Occipital lobe (tissue), 2 donors: ENCODE data around the gene ZKSCAN7. TPM values are rescaled to one million over a fixed set of nuclear protein-coding genes. Genes with fewer than 3 reads are reported as not detected.
"Not testable (repeated sequence)": the region's sequence is repeated elsewhere in the genome, so short reads cannot be mapped to it uniquely, and the experiment has no call there.

Experiments
- DNase-seq: peaks from one replicate; lab custom pipeline; 2025; lab: John Stamatoyannopoulos, UW
- total RNA-seq: library from RNA; depleted of rRNA; stranded (reverse); fragments of >200 nt; gene quantifications from one replicate; pipeline ENCODE4 v1.2.3, GENCODE V29; 2014

The ZKSCAN7 gene
- 29.8 TPM for total RNA-seq

DNA sequence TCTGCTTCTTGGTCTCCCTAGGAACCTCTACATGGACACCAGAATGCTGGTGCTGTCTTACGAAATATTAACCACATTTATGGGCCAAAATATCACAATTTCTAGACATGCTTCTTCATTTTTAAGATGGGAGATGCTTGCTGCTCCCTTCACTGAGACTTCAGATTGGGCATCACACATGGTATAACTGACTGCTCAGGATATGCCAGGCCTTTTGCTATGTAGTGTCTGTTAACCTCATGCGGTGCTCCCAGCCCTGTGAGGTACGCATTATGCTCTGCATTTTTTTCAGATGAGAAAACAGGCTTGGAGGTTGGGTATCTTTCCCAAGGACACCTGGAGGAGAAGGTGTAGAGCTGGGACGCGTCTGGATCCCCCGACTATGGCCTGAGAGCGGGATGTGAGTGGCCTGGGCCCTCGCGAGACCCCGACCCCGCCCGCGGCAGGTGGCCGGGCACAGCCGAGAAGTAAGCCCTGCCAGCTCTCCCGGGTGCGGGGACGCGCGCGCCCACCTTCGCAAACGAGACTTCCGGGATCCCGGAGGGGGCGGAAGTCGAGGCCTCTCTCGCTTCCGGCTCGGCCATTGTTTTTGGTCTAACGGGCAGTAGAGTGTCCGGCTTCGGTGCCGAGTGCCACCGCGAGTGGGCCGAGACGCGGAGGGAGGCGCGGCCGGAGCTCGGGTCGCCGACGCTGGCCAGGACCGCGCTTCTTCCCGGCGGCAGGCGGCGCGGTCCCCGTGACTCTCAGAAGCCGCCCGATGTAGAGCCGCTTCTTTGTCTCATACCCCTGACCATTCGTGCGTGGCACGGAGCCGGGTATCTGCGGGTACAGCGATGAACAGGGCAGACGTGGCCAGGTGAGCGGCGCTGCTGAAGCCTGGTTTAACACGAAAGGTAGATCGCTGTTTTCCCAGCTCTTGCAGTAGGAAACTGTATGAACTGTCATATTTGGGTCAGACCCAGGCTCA is at the start of gene ZKSCAN7:
ZKSCAN7 (plus strand) TSS at position 568 of the 967 bp plus-strand sequence. CDS start 1,855 bp downstream, outside the sequence.
- peak; percentile 45 for DNase-seq

DNA sequence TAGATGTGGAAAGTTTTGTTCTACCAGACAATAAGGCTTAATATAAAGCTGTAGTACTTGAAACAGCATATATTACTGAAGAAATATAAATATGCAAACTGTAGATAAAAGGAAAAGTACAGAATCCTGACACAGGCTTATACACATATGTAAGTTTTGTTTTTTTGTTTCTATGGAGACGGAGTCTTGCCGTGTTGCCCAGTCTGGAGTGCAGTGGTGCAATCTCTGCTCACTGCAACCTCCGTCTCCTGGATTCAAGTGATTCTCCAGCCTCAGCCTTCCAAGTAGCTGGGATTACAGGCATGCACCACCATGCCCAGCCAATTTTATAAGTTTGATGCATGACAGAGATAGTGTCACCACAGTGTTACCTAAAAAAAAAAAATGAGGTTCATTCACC is 48.4 kb upstream of the ZKSCAN7 start:
- DNase-seq: no peak

DNA sequence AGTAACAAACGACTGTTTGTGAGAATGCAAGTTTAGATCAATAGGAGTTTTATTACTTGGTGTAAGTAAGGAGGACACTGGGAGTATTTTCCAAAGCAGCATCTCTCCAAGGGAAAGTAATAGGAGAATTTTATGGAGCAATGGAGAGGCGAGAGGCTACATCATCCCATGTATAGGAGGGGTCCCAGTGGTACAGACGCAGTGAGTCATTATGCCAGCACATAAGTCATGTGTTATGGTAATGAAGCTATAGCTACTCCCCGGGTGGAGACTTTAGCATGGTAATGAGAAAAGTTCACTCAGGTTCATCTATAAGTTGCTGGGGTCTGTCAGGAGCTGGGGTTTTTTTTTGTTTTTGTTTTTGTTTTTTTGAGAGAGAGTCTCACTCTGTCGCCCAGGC is 48.0 kb upstream of the ZKSCAN7 start:
- DNase-seq: no peak

DNA sequence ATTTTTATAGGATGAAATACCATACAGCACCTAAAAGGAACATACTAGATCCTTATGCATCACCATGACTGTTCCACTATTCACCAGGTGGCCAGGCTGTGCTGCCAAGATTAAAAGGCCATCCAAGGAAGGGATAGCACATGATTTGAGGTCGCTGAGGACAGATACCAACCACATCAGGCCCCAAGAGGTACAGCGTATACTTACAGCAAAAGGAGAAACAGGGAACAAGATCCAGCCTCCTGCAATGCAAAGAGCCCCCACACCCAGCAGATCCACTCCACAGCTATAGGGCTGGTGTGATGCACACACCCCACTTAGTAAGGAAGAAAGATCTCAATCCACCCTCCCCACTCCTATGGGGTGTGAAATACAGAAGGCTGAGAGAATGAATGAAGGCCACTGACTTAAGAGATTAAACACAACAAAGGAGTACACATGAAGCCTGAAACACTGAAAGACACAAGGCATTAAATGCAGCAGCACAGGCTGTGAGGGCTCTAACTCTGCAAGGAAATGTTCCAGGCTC is 45.5 kb upstream of the ZKSCAN7 start:
- no peak for DNase-seq

DNA sequence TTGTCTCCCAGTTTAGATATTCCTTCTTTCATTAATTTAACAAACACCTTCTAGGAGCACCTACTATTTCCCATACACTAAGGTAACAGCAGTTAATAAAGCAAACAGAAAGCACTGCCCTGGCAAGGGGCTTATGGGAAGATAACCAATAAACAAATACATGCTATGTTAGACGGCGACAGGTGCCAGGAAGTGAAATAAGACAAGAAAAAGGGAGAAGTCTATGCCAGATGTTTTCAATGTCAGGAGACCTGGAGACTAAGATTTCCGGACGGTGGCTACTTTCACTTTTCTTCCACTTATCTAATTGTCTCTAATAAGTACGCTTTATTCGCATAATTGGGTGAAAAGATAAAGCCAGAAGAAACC is 45.0 kb upstream of the ZKSCAN7 start:
- no peak for DNase-seq

DNA sequence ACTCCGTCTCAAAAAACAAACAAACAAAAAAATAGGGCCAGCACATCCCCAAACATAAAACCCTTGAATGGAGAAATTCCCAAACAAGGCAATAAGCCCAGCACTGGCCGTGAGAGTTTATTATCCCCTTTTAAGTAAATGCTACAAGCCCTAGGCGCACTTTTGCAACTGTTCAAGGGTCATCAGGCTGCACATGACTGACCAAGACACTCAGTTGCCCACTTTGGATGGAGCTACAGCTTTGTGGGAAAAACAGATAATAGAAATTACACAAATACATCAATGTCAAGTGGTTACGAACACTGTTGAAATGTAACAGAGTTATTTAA is 43.8 kb upstream of the ZKSCAN7 start:
- no peak for DNase-seq

DNA sequence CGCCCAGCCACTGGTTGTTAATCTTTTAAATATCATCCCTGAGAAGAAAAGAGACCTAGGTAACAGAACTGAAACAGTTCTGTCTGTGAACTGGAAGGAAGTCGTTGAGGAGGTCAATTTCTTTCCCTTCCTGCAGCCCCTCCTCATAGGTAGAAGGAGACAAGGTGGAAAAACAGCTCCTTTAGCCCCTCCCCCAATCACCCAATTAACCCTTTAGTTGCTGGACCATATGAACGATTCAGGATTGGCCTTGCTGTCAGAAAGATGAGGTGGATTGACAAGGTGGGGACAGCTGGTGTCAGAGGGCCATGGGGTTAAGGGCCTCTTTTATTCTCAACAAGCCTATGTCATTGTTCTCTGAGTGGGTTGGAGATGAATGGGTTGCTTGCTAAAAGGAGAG is 41.5 kb upstream of the ZKSCAN7 start:
- DNase-seq: no peak

DNA sequence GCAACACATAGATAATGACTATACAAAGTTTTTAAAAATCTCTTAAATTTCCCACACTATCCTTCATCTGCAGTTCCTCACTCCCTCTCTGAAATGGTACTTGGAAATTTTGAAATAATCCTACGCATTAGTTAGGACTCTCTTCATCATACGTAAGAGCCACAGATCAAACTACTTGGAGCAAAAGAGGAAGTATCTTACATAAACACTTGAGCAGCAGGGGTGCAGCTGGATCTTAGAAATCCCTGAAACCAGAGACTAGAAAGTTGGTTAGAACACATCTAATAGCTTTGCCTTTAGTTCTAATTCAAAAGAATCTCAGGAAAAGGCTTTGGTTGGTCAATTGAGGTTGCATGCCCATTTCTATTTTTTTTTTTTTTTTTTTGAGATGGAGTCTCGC is 38.8 kb upstream of the ZKSCAN7 start:
- no peak for DNase-seq

DNA sequence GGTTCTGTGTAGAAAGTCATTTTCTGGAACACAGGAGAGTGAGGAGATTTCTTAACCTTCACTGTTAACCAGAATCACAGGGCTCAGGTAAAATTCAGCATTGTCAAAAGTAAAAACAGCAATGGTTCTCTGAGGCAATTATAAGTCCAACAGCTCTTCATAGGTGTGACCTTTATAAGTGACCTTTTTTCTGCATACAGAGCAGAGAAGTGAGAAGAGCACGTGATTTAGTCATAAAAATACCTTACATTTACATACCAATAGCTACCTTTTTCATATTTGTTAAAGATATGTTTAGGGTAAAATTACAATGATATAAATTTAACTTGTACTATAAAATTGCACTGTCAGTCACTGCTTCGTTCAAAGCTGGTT is 36.2 kb upstream of the ZKSCAN7 start:
- DNase-seq: no peak

DNA sequence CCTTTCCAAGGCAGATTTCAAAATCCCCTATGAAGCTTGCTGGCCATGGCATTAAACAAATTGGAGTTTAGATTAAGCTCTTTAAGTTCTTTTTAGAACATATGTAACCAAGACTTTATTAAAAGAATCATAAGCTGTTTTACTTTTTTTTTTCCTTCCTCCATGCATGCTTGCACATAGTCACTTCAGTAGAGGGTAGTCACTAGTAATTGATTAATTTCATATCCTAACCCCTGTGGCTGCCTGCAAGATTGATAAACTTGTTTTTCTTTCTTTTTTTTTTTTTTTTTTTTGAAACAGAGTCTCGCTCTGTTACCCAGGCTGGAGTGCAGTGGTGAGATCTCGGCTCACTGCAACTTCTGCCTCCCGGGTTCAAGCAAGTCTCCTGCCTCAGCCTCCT is 33.3 kb upstream of the ZKSCAN7 start:
- DNase-seq: no peak

DNA sequence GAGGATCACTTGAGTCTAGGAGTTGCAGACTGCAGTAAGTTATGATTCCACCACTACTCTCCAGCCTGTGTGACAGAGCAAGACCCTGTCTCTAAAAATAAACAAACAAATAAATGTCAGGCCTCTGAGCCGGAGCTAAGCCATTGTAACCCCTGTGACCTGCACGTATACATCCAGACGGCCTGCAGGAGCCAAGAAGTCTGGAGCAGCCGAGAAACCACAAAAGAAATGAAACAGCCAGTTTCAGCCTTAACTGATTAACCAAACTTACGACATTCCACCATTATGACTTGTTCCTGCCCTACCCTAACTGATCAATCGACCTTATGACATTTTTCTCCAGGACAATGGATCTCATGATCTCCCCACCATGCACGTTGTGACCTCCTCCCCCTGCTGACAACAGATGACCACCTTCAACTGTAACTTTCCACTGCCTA is 32.5 kb upstream of the ZKSCAN7 start:
- no peak for DNase-seq

DNA sequence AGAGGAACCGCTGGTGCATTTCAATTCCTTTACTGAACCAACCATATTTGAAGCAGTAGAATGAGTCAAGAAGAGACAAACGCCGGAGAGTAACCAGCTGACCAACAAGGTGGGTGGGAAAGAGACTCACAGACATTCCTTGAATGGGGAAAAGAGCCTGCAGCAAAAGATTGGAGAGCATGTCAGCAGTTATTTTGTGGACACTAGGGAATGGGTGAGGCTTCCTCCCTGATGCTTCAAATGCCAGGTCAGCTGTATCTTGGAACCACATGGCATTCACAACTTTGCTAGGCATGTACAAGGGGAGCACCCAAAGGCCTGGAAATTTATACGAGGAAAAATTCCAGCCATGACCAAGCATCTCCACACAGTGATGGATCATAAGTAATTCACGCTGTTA is 29.9 kb upstream of the ZKSCAN7 start:
- no peak for DNase-seq

DNA sequence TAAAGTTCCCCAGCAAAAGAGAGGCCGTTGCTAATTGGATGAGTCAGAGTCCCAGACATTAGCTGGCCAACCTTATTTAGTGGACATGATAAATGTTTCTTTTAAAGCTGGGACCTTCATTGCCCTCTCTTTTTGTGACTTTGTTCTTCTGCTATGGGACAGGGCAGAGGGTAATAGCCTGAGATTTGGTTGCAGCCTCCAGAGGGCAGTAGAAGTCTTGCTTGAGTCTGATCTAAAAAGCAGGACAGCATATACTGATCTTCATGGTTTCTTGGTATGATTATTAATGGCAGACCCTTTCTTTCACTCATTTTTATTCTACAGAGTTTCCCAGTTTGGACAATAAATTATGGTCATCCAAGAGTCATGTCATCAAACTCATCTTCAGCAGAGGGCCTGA is 25.1 kb upstream of the ZKSCAN7 start:
- no peak for DNase-seq

DNA sequence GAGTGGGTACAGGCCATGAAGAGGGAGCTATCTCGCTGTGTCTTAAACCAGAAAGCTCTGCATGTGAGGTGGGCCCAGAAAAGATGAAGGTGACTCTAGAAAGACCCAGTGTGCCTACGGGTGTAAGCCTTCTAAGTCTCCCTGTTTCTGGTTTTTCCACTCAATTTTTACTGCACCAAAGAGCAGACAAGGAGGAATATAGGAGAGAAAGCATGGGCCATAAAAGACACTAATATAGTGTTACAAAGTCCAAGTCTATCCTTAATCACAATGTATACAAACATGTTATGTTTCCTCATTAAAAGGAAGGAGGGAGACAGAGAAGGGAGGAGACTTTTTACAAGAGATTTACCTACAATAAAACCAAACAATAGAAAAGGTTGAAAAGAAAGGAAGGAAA is 24.1 kb upstream of the ZKSCAN7 start:
- DNase-seq: no peak

DNA sequence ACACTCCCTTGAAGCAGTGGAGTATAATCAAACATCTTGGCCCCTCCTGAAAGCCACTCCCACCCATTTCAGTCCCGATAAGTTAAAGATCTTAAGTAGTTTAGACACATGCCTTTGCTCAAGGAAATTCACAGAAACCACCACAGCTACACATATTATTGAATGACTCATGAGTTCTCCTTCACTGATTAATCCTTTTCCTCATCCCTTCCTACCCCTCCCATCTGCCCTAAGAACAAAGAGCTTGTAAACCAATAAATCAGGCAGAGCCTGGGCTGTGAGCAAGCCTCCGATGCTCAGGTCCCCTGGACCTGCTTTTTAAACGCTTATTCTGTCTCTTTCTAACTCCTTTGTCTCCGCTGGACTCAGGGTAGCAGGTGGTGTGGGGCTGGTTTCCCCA is 20.3 kb upstream of the ZKSCAN7 start:
- DNase-seq: not testable (repeated sequence)

DNA sequence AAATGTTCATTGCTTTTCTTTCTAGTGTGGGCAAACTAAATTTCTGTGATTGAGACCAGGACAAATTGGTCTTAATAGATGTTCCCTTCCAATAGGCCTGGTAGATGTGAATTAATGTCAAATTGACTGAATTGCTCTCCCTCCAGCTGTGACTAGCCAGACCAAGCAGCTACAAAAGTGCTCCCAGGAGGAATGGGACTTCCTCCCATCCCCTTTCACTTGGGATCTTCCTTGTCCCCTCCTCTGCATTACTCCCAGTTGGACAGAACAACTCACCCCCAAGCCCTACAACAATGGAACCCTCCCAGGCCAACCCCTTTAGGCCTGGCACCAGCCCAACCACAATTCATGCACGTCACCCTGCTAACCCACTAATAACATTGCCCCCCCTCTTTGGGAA is 19.6 kb upstream of the ZKSCAN7 start:
- DNase-seq: no peak

DNA sequence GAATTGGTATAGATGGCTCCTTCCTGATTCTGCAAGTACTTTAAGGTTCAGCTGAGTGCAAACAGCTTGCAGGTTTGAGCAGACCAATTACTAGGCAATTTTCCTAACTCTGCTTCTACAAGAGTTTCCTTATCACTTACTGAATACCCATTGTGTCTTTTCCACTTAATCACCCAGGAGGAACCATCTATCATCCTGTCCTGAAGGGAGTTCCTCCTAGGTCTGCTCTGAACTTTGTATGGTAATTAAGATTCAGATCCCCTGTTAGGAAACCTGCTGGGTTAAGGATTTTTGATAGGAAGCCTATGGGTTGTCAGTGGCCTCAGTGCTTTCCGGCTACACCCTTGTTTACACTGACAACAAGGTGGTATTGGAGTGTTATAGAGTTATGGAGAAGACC is 10.2 kb upstream of the ZKSCAN7 start:
- DNase-seq: not testable (repeated sequence)

DNA sequence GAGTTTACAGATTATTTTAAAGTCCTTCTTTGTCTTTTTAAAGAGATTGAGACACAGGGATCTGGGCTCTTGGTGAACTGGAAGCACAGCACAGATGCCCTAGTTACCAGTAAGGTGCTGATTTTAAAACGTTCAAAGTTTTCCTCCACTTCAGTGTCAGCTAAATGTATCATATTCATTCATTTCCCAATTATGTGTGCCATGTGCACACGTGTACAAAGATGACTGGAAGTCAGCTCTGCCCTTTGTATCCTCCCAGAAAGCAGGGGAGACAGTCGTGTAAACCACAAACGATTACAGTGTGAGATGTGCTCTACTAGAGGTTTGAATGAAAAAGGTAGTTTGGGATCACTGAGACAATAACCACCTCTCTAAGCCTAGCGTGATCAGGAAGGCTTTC is 730 bp downstream of the ZKSCAN7 start:
- DNase-seq: no peak

DNA sequence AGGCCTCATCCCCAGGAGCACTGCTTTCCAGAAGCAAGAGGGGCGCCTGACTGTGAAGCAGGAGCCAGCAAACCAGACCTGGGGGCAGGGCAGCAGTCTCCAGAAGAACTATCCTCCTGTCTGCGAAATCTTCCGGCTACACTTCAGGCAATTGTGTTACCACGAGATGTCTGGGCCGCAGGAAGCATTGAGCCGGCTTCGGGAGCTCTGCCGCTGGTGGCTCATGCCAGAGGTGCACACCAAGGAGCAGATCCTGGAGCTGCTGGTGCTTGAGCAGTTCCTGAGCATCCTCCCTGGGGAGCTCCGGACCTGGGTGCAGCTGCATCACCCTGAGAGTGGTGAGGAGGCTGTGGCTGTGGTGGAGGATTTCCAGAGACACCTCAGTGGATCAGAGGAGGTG is 2.1 kb downstream of the ZKSCAN7 start:
- no peak for DNase-seq

DNA sequence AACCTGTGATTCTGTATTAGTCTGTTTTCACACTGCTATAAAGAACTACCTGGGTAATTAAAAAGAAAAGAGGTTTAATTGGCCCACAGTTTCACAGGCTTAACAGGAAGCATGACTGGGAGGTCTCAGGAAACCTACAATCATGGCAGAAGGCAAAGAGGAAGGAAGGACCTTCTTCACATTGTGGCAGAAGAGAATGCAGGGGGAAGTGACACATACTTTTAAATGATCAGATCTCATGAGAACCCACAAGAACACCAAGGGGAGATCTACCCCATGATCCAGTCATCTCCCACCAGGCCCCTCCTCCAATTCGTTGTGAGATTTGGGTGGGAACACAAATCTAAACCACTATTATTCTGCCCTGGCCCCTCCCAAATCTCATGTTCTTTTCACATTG is 6.1 kb downstream of the ZKSCAN7 start:
- no peak for DNase-seq

DNA sequence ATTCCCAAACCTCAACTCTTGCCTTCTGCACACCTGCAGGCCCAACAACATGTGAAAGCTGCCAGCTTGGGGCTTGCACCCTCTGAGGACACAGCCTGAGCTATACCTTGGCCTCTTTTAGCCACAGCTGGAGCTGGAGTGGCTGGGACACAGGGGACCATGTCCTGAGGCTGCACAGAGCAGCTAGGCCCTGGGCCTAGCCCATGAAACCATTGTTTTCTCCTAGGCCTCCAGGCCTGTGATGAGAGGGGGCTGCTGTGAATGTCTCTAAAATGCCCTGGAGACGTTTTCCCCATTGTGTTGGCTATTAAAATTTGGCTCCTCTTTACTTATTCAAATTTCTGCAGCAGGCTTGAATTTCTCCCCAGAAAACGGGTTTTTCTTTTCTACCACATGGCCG is 7.2 kb downstream of the ZKSCAN7 start:
- DNase-seq: no peak

DNA sequence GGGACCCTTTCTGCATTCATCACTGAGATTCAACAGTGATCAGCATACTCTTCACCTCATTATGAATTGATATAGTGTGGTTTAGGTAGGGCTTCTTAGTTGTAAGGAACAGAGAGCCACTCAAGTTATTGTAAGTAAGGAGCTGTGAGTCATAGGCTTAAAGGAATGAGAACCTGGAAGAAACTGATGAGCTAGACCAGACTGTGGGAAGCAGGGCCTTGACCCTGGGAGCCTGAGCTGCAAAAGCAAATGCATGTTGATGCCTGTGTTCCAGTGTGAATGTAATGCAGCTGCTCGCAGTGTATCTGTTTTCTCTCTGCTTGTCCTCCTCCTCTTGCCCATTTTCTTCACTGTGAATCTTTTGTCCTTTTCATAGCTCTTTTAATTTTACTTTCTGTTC is 13.6 kb downstream of the ZKSCAN7 start:
- DNase-seq: no peak

DNA sequence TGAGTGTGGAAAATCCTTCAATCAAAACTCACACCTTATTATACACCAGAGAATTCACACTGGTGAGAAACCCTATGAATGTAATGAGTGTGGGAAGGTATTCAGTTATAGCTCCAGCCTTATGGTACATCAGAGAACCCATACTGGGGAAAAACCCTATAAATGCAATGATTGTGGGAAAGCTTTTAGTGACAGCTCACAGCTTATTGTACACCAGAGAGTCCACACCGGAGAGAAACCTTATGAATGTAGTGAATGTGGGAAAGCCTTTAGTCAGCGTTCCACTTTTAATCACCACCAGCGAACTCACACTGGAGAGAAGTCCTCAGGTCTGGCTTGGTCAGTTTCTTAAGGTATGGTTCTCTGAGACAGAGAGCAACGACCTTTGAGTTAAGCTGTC is 16.0 kb downstream of the ZKSCAN7 start:
- DNase-seq: no peak
